ENCODE data around the gene VAV3.

GRCh38 chr1:107835151-107835670 lies 129.8 kb downstream of the VAV3 start:
- TF ChIP-seq FOSL1 (IDR thresholded peaks at IDR 0.05; ENCODE audit: low read depth) (no peak), CTCF (IDR thresholded peaks at IDR 0.05 in 2 of 3, conservative IDR thresholded peaks at IDR 0.05 in 1 of 3; ENCODE audit: borderline replicate concordance in 1 of 3, insufficient read depth in 1 of 3, low read depth in 2 of 3, low read length in 2 of 3) (no peak)
